ENCODE data around the gene RRAS2. TPM values are rescaled to one million over a fixed set of nuclear protein-coding genes. Genes with fewer than 3 reads are reported as not detected.

RRAS2 gene
- total and polyA plus RNA-seq, 12 donors = 9.2 to 59.3 (median 26.6) TPM

GRCh38 chr11:14270690-14271542, 88.1 kb downstream of the RRAS2 start:
- H3K36me3 ChIP-seq (replicated peaks in 1 of 2) = no peaks in the 10 kb centered on the region
- no peaks in the 10 kb centered on the region for H3K27me3 ChIP-seq
- H3K4me3 ChIP-seq = no peak overlapping the region
- WGBS, 4 donors = 54 to 65% (median 61%) methylated on average over 6 of the region's 6 CpGs
- H3K9me3 ChIP-seq (replicated peaks in 1 of 3) = no peaks in the 10 kb centered on the region
- H3K27ac ChIP-seq = no peak overlapping the region
- TF ChIP-seq CTCF (IDR thresholded peaks at IDR 0.05) (no peak), POLR2A (IDR thresholded peaks at IDR 0.05) (no peak)
- intact Hi-C loops (cut with DNase I) = no loop called here
- no peak for DNase-seq
- peaks cover 0 to 5% of the 10 kb centered on the region in 2 donors for H3K4me1 ChIP-seq (replicated peaks in 1 of 2)

- H3K27ac ChIP-seq = no peak overlapping the region
- TF ChIP-seq POLR2A (IDR thresholded peaks at IDR 0.05) (no peak), CTCF (IDR thresholded peaks at IDR 0.05) (no peak)
- no peak for DNase-seq
- intact Hi-C loops (cut with DNase I) = no loop called here
- no peaks in the 10 kb centered on the region for H3K36me3 ChIP-seq (replicated peaks in 1 of 2)
- peaks cover 0 to 5% of the 10 kb centered on the region in 2 donors for H3K4me1 ChIP-seq (replicated peaks in 1 of 2)
- H3K27me3 ChIP-seq = no peaks in the 10 kb centered on the region
- no peak overlapping the region for H3K4me3 ChIP-seq
- H3K9me3 ChIP-seq (replicated peaks in 1 of 3) = no peaks in the 10 kb centered on the region
- WGBS, 4 donors = 86 to 87% (median 87%) methylated on average over 5 of the region's 5 CpGs
These were observed 89.0 kb downstream of the RRAS2 start for GRCh38 chr11:14269692-14270573.

- Histone ChIP-seq H3K27me3 (no peaks in the 10 kb centered on the region), H3K4me1 (replicated peaks in 1 of 2) (peaks cover 0 to 5% of the 10 kb centered on the region in 2 donors), H3K4me3 (no peak overlapping the region), H3K9me3 (replicated peaks in 1 of 3) (no peaks in the 10 kb centered on the region), H3K36me3 (replicated peaks in 1 of 2) (no peaks in the 10 kb centered on the region), H3K27ac (no peak overlapping the region)
- intact Hi-C loops (cut with DNase I) = no loop called here
- WGBS, 4 donors = 85 to 92% (median 92%) methylated on average over 6 of the region's 6 CpGs
- no peak for TF ChIP-seq CTCF (IDR thresholded peaks at IDR 0.05)
- TF ChIP-seq POLR2A (IDR thresholded peaks at IDR 0.05) = no peak
- DNase-seq = no peak
These were observed 90.9 kb downstream of the RRAS2 start for GRCh38 chr11:14267861-14268635.

- TF ChIP-seq CTCF (IDR thresholded peaks at IDR 0.05) (no peak), POLR2A (IDR thresholded peaks at IDR 0.05) (no peak)
- WGBS, 4 donors = 78 to 98% (median 89%) methylated on average over 1 of the region's 1 CpG
These were observed 92.4 kb downstream of the RRAS2 start for GRCh38 chr11:14266622-14267021.

More at GRCh38 chr11:14266622-14267021, 92.4 kb downstream of the RRAS2 start:
- no peak for DNase-seq
- no peak overlapping the region for H3K27ac ChIP-seq
- no peaks in the 10 kb centered on the region for H3K9me3 ChIP-seq (replicated peaks in 1 of 3)
- H3K36me3 ChIP-seq (replicated peaks in 1 of 2) = no peaks in the 10 kb centered on the region
- H3K4me1 ChIP-seq (replicated peaks in 1 of 2) = no peaks in the 10 kb centered on the region
- H3K27me3 ChIP-seq = no peaks in the 10 kb centered on the region
- intact Hi-C loops (cut with DNase I) = no loop called here
- H3K4me3 ChIP-seq = no peak overlapping the region

Data from adrenal gland (tissue), 12 donors.